Stimulated activated CD8-positive, alpha-beta memory T cell treated with anti-CD3 and anti-CD28 coated beads, Interleukin-15, amount 100 ng/mL, for 24 hours (primary cell): ENCODE results near the gene DPYSL4.
"Not testable (repeated sequence)": the region's sequence is repeated elsewhere in the genome, so short reads cannot be mapped to it uniquely, and the experiment has no call there.

Source experiments
- DNase-seq: peaks from one replicate; pipeline ENCODE4 v3.0.0-alpha.2; 2020; ENCODE audit warnings: low read depth

Gene DPYSL4

GRCh38 chr10:132149917-132150316, 36.8 kb upstream of the DPYSL4 start:
- no peak for DNase-seq

- DNase-seq, result no peak
Observed at GRCh38 chr10:132150777-132151176, 36.0 kb upstream of the DPYSL4 start.

- no peak for DNase-seq
Observed at GRCh38 chr10:132151286-132151950, 35.3 kb upstream of the DPYSL4 start.

GRCh38 chr10:132151951-132152505, 34.7 kb upstream of the DPYSL4 start:
- DNase-seq, result no peak

- no peak for DNase-seq
Observed at GRCh38 chr10:132152896-132153580, 33.7 kb upstream of the DPYSL4 start.

- no peak for DNase-seq
Observed at GRCh38 chr10:132153616-132154217, 33.0 kb upstream of the DPYSL4 start.

- DNase-seq, result no peak
Observed at GRCh38 chr10:132154440-132154839, 32.3 kb upstream of the DPYSL4 start.

- no peak for DNase-seq
Observed at GRCh38 chr10:132154931-132155330, 31.8 kb upstream of the DPYSL4 start.

- DNase-seq, result no peak
Observed at GRCh38 chr10:132155723-132156381, 30.9 kb upstream of the DPYSL4 start.

GRCh38 chr10:132156382-132156781, 30.4 kb upstream of the DPYSL4 start:
- DNase-seq, result no peak

- no peak for DNase-seq
Observed at GRCh38 chr10:132157101-132157500, 29.6 kb upstream of the DPYSL4 start.

- no peak for DNase-seq
Observed at GRCh38 chr10:132158122-132158741, 28.5 kb upstream of the DPYSL4 start.

- DNase-seq, result no peak
Observed at GRCh38 chr10:132158823-132159222, 27.9 kb upstream of the DPYSL4 start.

GRCh38 chr10:132159302-132160230, 27.2 kb upstream of the DPYSL4 start:
- not testable (repeated sequence) for DNase-seq

GRCh38 chr10:132160231-132160630, 26.5 kb upstream of the DPYSL4 start:
- DNase-seq, result not testable (repeated sequence)

- not testable (repeated sequence) for DNase-seq
Observed at GRCh38 chr10:132160834-132161622, 25.7 kb upstream of the DPYSL4 start.

GRCh38 chr10:132162021-132162531, 24.7 kb upstream of the DPYSL4 start:
- DNase-seq, result no peak

- no peak for DNase-seq
Observed at GRCh38 chr10:132162590-132163277, 24.0 kb upstream of the DPYSL4 start.

- no peak for DNase-seq
Observed at GRCh38 chr10:132163278-132163765, 23.4 kb upstream of the DPYSL4 start.
